ENCODE measurements around the gene NDUFS1. TPM values are rescaled to one million over a fixed set of nuclear protein-coding genes. Genes with fewer than 3 reads are reported as not detected.

NDUFS1 gene
- polyA plus RNA-seq, 1 donor from 2014 or later, result 113 TPM

DNA sequence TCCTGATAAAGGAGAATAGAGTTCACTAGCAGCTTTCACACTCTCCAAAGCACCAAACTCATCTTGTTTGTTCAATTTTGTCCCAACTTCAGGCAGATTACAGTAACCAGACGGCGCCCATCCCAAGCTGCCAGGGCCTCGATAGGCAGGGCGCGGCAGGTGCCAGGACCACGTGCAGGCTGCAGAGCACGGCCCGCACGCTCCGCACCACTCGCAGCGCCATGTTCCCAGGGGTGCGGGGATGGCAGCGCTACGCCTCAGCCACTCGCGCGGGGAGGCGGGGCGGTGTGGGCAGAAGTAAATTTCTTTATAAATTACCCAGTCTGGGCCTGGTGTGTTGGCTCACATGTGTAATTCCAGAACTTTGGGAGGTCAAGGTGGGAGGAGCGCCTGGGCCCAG is 43.0 kb downstream of the NDUFS1 start:
- Histone ChIP-seq H3K4me3 (ENCODE audit: low read length) (no peak overlapping the region), H3K9ac (ENCODE audit: low read length) (no peak overlapping the region), H3F3A (ENCODE audit: insufficient read depth, low read length, poor library complexity, severe bottlenecking) (peaks cover 3% of the 10 kb centered on the region), H3K4me2 (ENCODE audit: low read length) (no peak overlapping the region), H4K20me1 (ENCODE audit: insufficient read depth) (no peaks in the 10 kb centered on the region), H3K9me2 (ENCODE audit: insufficient read depth, low read length) (no peaks in the 10 kb centered on the region), H3K79me2 (replicated peaks; ENCODE audit: insufficient read depth, low read length) (no peaks in the 10 kb centered on the region), H3K27ac (ENCODE audit: low read length) (no peak overlapping the region), H3K27me3 (ENCODE audit: insufficient read depth, low read depth, low read length) (no peaks in the 10 kb centered on the region), H3K9me3 (ENCODE audit: low read length) (no peaks in the 10 kb centered on the region), H2AFZ (ENCODE audit: low read depth, low read length) (no peak overlapping the region), H3K36me3 (ENCODE audit: insufficient read depth, low read length) (peaks cover 9% of the 10 kb centered on the region)
- TF ChIP-seq MXI1 (conservative IDR thresholded peaks at IDR 0.05; ENCODE audit: poor library complexity, severe bottlenecking), result no peak
- no peak for TF ChIP-seq EZH2 (IDR thresholded peaks at IDR 0.05; ENCODE audit: borderline replicate concordance, insufficient read depth, low read length, poor library complexity, severe bottlenecking)
- TF ChIP-seq, protein P1, sequence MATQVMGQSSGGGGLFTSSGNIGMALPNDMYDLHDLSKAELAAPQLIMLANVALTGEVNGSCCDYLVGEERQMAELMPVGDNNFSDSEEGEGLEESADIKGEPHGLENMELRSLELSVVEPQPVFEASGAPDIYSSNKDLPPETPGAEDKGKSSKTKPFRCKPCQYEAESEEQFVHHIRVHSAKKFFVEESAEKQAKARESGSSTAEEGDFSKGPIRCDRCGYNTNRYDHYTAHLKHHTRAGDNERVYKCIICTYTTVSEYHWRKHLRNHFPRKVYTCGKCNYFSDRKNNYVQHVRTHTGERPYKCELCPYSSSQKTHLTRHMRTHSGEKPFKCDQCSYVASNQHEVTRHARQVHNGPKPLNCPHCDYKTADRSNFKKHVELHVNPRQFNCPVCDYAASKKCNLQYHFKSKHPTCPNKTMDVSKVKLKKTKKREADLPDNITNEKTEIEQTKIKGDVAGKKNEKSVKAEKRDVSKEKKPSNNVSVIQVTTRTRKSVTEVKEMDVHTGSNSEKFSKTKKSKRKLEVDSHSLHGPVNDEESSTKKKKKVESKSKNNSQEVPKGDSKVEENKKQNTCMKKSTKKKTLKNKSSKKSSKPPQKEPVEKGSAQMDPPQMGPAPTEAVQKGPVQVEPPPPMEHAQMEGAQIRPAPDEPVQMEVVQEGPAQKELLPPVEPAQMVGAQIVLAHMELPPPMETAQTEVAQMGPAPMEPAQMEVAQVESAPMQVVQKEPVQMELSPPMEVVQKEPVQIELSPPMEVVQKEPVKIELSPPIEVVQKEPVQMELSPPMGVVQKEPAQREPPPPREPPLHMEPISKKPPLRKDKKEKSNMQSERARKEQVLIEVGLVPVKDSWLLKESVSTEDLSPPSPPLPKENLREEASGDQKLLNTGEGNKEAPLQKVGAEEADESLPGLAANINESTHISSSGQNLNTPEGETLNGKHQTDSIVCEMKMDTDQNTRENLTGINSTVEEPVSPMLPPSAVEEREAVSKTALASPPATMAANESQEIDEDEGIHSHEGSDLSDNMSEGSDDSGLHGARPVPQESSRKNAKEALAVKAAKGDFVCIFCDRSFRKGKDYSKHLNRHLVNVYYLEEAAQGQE (IDR thresholded peaks at IDR 0.05; ENCODE audit: borderline replicate concordance), result no peak
- TF ChIP-seq SMC3 (conservative IDR thresholded peaks at IDR 0.05; ENCODE audit: poor library complexity), result no peak
- TF ChIP-seq, protein P2, sequence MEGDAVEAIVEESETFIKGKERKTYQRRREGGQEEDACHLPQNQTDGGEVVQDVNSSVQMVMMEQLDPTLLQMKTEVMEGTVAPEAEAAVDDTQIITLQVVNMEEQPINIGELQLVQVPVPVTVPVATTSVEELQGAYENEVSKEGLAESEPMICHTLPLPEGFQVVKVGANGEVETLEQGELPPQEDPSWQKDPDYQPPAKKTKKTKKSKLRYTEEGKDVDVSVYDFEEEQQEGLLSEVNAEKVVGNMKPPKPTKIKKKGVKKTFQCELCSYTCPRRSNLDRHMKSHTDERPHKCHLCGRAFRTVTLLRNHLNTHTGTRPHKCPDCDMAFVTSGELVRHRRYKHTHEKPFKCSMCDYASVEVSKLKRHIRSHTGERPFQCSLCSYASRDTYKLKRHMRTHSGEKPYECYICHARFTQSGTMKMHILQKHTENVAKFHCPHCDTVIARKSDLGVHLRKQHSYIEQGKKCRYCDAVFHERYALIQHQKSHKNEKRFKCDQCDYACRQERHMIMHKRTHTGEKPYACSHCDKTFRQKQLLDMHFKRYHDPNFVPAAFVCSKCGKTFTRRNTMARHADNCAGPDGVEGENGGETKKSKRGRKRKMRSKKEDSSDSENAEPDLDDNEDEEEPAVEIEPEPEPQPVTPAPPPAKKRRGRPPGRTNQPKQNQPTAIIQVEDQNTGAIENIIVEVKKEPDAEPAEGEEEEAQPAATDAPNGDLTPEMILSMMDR (IDR thresholded peaks at IDR 0.05; ENCODE audit: poor library complexity, severe bottlenecking), result no peak
- no peak for TF ChIP-seq TAF1 (IDR thresholded peaks at IDR 0.05; ENCODE audit: low read depth)
- no peak for TF ChIP-seq RAD21 (conservative IDR thresholded peaks at IDR 0.05)
- no peak for TF ChIP-seq POLR2AphosphoS5 (IDR thresholded peaks at IDR 0.05)
- no peak for TF ChIP-seq EP300 (conservative IDR thresholded peaks at IDR 0.05; ENCODE audit: poor library complexity, severe bottlenecking)

DNA sequence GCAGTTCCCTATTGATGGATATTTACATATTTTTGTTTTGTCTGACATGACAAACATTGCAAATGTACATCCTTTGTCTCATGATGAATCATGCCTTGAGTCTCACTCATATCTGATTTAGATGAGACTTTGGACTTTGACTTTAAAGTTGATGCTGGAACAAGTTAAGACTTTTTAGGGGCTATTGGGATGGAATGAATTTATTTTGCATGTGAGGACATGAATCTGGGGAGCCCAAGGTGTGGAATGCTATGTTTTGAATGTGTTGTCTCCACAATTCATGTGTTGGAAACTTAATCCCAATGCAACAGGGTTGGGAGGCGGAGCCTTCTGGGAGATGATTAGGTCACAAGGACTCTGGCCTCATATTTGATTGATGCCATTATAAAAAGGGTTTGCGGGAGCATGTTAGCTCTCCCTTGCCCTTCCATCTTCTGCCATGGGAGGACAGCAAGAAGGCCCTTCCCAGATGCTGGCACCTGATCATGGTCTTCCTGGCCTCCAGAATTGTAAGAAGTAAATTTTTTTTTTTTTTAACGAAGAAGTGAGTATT is 44.1 kb downstream of the NDUFS1 start:
- Histone ChIP-seq H3K9me3 (ENCODE audit: low read length) (no peaks in the 10 kb centered on the region), H3K4me3 (ENCODE audit: low read length) (no peak overlapping the region), H3K79me2 (replicated peaks; ENCODE audit: insufficient read depth, low read length) (no peaks in the 10 kb centered on the region), H3K36me3 (ENCODE audit: insufficient read depth, low read length) (peaks cover 2% of the 10 kb centered on the region), H3K27ac (ENCODE audit: low read length) (no peak overlapping the region), H3K4me2 (ENCODE audit: low read length) (no peak overlapping the region), H3K27me3 (ENCODE audit: insufficient read depth, low read depth, low read length) (no peaks in the 10 kb centered on the region), H3K9me2 (ENCODE audit: insufficient read depth, low read length) (no peaks in the 10 kb centered on the region), H2AFZ (ENCODE audit: low read depth, low read length) (no peak overlapping the region), H4K20me1 (ENCODE audit: insufficient read depth) (no peaks in the 10 kb centered on the region), H3F3A (ENCODE audit: insufficient read depth, low read length, poor library complexity, severe bottlenecking) (no peaks in the 10 kb centered on the region), H3K9ac (ENCODE audit: low read length) (no peak overlapping the region)
- TF ChIP-seq SMC3 (conservative IDR thresholded peaks at IDR 0.05; ENCODE audit: poor library complexity) (no peak), RAD21 (conservative IDR thresholded peaks at IDR 0.05) (no peak), EP300 (conservative IDR thresholded peaks at IDR 0.05; ENCODE audit: poor library complexity, severe bottlenecking) (no peak), EZH2 (IDR thresholded peaks at IDR 0.05; ENCODE audit: borderline replicate concordance, insufficient read depth, low read length, poor library complexity, severe bottlenecking) (no peak), TAF1 (IDR thresholded peaks at IDR 0.05; ENCODE audit: low read depth) (no peak), MXI1 (conservative IDR thresholded peaks at IDR 0.05; ENCODE audit: poor library complexity, severe bottlenecking) (no peak), POLR2AphosphoS5 (IDR thresholded peaks at IDR 0.05) (no peak)
- TF ChIP-seq, protein P2 (IDR thresholded peaks at IDR 0.05; ENCODE audit: poor library complexity, severe bottlenecking), result no peak
- TF ChIP-seq, protein P1 (IDR thresholded peaks at IDR 0.05; ENCODE audit: borderline replicate concordance), result no peak
